ENCODE measurements around the gene SNCA.

DNA sequence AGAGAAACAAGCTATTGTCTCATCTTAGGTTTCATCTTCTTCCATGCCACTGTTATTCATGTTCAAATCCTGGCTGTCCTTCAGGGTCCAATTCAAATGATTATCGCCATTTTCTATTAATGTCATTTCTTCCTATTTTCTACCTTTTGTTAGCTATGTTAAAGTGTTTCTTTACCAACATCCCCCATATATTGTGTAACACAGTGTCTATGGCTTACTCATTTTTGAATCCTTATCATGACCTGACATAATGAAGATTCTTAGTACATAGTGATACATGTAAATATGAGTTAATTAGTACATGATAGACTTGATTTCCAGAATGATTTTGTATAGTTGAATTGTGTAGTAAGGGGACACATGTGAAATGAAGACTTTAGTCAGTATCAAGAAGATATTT, 152.4 kb downstream of the SNCA start:
- no peak for TF ChIP-seq RAD21 (conservative IDR thresholded peaks at IDR 0.05 in 1 of 2, IDR thresholded peaks at IDR 0.05 in 1 of 2)
- TF ChIP-seq POLR2A (IDR thresholded peaks at IDR 0.05; ENCODE audit: low read length) = no peak
- no peak for TF ChIP-seq PHF8 (IDR thresholded peaks at IDR 0.05; ENCODE audit: borderline replicate concordance, low read depth)
- no peak for TF ChIP-seq NR3C1 (IDR thresholded peaks at IDR 0.05)
- TF ChIP-seq MYC (IDR thresholded peaks at IDR 0.05; ENCODE audit: borderline replicate concordance, low read length) = no peak
- TF ChIP-seq, protein P1, sequence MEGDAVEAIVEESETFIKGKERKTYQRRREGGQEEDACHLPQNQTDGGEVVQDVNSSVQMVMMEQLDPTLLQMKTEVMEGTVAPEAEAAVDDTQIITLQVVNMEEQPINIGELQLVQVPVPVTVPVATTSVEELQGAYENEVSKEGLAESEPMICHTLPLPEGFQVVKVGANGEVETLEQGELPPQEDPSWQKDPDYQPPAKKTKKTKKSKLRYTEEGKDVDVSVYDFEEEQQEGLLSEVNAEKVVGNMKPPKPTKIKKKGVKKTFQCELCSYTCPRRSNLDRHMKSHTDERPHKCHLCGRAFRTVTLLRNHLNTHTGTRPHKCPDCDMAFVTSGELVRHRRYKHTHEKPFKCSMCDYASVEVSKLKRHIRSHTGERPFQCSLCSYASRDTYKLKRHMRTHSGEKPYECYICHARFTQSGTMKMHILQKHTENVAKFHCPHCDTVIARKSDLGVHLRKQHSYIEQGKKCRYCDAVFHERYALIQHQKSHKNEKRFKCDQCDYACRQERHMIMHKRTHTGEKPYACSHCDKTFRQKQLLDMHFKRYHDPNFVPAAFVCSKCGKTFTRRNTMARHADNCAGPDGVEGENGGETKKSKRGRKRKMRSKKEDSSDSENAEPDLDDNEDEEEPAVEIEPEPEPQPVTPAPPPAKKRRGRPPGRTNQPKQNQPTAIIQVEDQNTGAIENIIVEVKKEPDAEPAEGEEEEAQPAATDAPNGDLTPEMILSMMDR (IDR thresholded peaks at IDR 0.05) = no peak
- TF ChIP-seq, protein P2, sequence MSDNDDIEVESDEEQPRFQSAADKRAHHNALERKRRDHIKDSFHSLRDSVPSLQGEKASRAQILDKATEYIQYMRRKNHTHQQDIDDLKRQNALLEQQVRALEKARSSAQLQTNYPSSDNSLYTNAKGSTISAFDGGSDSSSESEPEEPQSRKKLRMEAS (IDR thresholded peaks at IDR 0.05) = no peak
- no peak for TF ChIP-seq TFCP2L1 (CRISPR knock-in tag; IDR thresholded peaks at IDR 0.05)
- TF ChIP-seq ZFP36 (IDR thresholded peaks at IDR 0.05; ENCODE audit: borderline replicate concordance, partially characterized antibody) = no peak
